IMR-90 (cell line): ENCODE results near the gene MINK1.

Source experiments
- BHLHE40 ChIP-seq: fragments of 150-350 bp; IDR thresholded peaks from 2 replicates; pipeline ENCODE4 v1.6.1; 2016; ENCODE audit warnings: mild to moderate bottlenecking, low read depth, low read length
- CEBPB ChIP-seq: IDR thresholded peaks from 2 replicates; pipeline ENCODE4 v1.6.1; 2012; ENCODE audit warnings: low read depth, low read length, improper control_type of control experiment
- MAZ ChIP-seq: IDR thresholded peaks from 2 replicates; pipeline ENCODE4 v1.6.1; 2012; ENCODE audit warnings: low read depth, mild to moderate bottlenecking, low read length, improper control_type of control experiment, moderate library complexity, borderline replicate concordance
- MXI1 ChIP-seq: IDR thresholded peaks from 2 replicates; pipeline ENCODE4 v1.6.1; 2012; ENCODE audit warnings: low read depth, mild to moderate bottlenecking, low read length, moderate library complexity, borderline replicate concordance
- POLR2A ChIP-seq: IDR thresholded peaks from 2 replicates; pipeline ENCODE4 v1.6.1; 2012; ENCODE audit warnings: mild to moderate bottlenecking, low read depth, low read length
- RAD21 ChIP-seq: IDR thresholded peaks from 2 replicates; pipeline ENCODE4 v1.6.1; 2012; ENCODE audit warnings: low read length, improper control_type of control experiment
- RCOR1 ChIP-seq: IDR thresholded peaks from 2 replicates; pipeline ENCODE4 v1.6.1; 2012; ENCODE audit warnings: mild to moderate bottlenecking, low read length, improper control_type of control experiment; ENCODE audit not compliant: insufficient replicate concordance
- RFX5 ChIP-seq: IDR thresholded peaks from 2 replicates; pipeline ENCODE4 v1.8.0; 2012; ENCODE audit warnings: low read depth, mild to moderate bottlenecking, low read length, moderate library complexity
- USF2 ChIP-seq: fragments of 150-350 bp; IDR thresholded peaks from 2 replicates; pipeline ENCODE4 v1.6.1; 2017; ENCODE audit warnings: mild to moderate bottlenecking, antibody characterized with exemption, low read length, low read depth
- TF ChIP-seq, protein P1 (sequence below): conservative IDR thresholded peaks from 2 replicates; pipeline ENCODE4 v1.5.1; 2012; ENCODE audit warnings: mild to moderate bottlenecking, low read depth, low read length, improper control_type of control experiment

DNA sequence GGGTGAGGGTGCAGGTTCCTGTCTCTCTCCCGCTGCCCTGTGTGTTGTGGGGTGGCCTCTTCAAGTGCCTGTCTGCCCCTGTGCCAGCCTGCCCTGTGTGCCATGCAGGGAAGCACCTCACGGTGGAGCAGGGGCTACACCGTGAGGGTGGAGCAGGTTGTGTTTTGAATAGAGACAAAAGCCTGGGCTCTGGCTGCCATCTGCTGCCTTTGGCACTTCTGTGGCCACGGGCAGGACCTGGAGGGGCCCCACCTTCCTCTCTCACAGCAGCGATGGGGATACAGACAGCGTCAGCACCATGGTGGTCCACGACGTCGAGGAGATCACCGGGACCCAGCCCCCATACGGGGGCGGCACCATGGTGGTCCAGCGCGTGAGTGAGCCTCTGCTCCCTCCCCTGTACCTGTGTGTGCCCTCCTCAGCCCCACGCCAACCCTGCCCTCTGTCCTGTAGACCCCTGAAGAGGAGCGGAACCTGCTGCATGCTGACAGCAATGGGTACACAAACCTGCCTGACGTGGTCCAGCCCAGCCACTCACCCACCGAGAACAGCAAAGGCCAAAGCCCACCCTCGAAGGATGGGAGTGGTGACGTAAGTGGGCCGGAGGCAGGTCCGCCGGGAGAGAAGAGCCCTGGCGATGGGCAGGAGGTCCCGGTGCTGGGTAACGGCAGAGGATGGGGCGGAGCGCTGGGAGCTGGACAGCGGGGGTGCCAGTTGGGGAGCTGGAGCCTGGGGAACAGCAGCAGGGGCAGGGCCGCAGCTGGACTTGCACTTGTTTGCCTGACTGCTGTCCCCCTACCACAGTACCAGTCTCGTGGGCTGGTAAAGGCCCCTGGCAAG, 60.8 kb downstream of the MINK1 start:
- TF ChIP-seq, protein P1, sequence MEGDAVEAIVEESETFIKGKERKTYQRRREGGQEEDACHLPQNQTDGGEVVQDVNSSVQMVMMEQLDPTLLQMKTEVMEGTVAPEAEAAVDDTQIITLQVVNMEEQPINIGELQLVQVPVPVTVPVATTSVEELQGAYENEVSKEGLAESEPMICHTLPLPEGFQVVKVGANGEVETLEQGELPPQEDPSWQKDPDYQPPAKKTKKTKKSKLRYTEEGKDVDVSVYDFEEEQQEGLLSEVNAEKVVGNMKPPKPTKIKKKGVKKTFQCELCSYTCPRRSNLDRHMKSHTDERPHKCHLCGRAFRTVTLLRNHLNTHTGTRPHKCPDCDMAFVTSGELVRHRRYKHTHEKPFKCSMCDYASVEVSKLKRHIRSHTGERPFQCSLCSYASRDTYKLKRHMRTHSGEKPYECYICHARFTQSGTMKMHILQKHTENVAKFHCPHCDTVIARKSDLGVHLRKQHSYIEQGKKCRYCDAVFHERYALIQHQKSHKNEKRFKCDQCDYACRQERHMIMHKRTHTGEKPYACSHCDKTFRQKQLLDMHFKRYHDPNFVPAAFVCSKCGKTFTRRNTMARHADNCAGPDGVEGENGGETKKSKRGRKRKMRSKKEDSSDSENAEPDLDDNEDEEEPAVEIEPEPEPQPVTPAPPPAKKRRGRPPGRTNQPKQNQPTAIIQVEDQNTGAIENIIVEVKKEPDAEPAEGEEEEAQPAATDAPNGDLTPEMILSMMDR: no peak
- TF ChIP-seq POLR2A (no peak), RAD21 (no peak), MXI1 (no peak), BHLHE40 (no peak), RFX5 (no peak), USF2 (no peak), RCOR1 (no peak), MAZ (no peak), CEBPB (no peak)
